ENCODE data around the gene MACROD2. TPM values are rescaled to one million over a fixed set of nuclear protein-coding genes. Genes with fewer than 3 reads are reported as not detected.

MACROD2 gene
- total and polyA plus RNA-seq, 8 donors, result 0.78 to 31.3 (median 10.9) TPM; not detected in 1

DNA sequence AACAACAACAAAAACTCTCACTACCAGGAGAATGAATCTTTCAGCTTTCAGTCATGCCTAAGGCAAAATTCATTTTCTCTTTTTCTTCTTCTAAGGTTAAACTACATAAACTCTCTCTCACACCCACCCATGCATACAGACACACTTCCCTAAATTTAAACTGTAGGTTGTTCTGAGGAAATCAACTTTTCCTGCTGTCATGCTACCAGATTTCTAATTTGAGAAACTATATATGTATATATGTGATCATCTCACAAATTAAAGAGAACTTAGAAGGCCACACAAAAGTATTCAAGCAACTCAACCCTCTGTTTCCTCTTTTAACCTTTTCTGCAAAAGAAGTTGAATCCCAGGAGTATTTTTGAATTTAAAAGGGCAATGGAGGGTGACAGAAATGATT, 2045.4 kb downstream of the MACROD2 start:
- intact Hi-C loops (cut with DNase I; ENCODE audit: low total_unique reads), result no loop called here
- no peak overlapping the region for H3K27ac ChIP-seq
- H3K4me3 ChIP-seq, result no peak overlapping the region
- TF ChIP-seq POLR2AphosphoS5 (IDR thresholded peaks at IDR 0.05) (no peak), EP300 (IDR thresholded peaks at IDR 0.05) (no peak)
- H3K27me3 ChIP-seq, result no peaks in the 10 kb centered on the region
- no peak for DNase-seq
- no peaks in the 10 kb centered on the region for H3K36me3 ChIP-seq
- no peaks in the 10 kb centered on the region for H3K9me3 ChIP-seq
- no peaks in the 10 kb centered on the region for H3K4me1 ChIP-seq

- H3K4me3 ChIP-seq, result no peak overlapping the region
- no peaks in the 10 kb centered on the region for H3K36me3 ChIP-seq
- no peaks in the 10 kb centered on the region for H3K27me3 ChIP-seq
- DNase-seq, result no peak
- WGBS, 5 donors, result 60 to 91% (median 77%) methylated on average over 1 of the region's 1 CpG
- TF ChIP-seq CTCF (IDR thresholded peaks at IDR 0.05) (no peak), POLR2AphosphoS5 (IDR thresholded peaks at IDR 0.05) (no peak), EP300 (IDR thresholded peaks at IDR 0.05) (no peak), POLR2A (IDR thresholded peaks at IDR 0.05) (no peak)
- intact Hi-C loops (cut with DNase I; ENCODE audit: low total_unique reads), result no loop called here
- H3K9me3 ChIP-seq, result no peaks in the 10 kb centered on the region
- no peaks in the 10 kb centered on the region for H3K4me1 ChIP-seq
- no peak overlapping the region for H3K27ac ChIP-seq
These were observed 2047.4 kb downstream of the MACROD2 start for GRCh38 chr20:16042731-16043130.

GRCh38 chr20:16043931-16044330, 2048.6 kb downstream of the MACROD2 start:
- H3K4me3 ChIP-seq, result no peak overlapping the region
- H3K36me3 ChIP-seq, result no peaks in the 10 kb centered on the region
- TF ChIP-seq CTCF (IDR thresholded peaks at IDR 0.05) (no peak), POLR2AphosphoS5 (IDR thresholded peaks at IDR 0.05) (no peak)
- WGBS, 5 donors, result 66 to 89% (median 77%) methylated on average over 3 of the region's 3 CpGs
- no peaks in the 10 kb centered on the region for H3K9me3 ChIP-seq
- H3K4me1 ChIP-seq, result no peaks in the 10 kb centered on the region
- H3K27me3 ChIP-seq, result no peaks in the 10 kb centered on the region
- no peak overlapping the region for H3K27ac ChIP-seq
- intact Hi-C loops (cut with DNase I; ENCODE audit: low total_unique reads), result no loop called here
- DNase-seq, result no peak

- no peak for TF ChIP-seq EP300 (IDR thresholded peaks at IDR 0.05)
- TF ChIP-seq CTCF (IDR thresholded peaks at IDR 0.05), result no peak
- no peak for TF ChIP-seq POLR2AphosphoS5 (IDR thresholded peaks at IDR 0.05)
- Histone ChIP-seq H3K4me1 (no peaks in the 10 kb centered on the region), H3K27me3 (no peaks in the 10 kb centered on the region), H3K36me3 (no peaks in the 10 kb centered on the region), H3K9me3 (no peaks in the 10 kb centered on the region), H3K4me3 (no peak overlapping the region), H3K27ac (no peak overlapping the region)
- intact Hi-C loops (cut with DNase I; ENCODE audit: low total_unique reads), result no loop called here
- no peak for DNase-seq
- WGBS, 5 donors, result 67 to 96% (median 89%) methylated on average over 1 of the region's 1 CpG
These were observed 2053.6 kb downstream of the MACROD2 start for GRCh38 chr20:16048876-16049275.

GRCh38 chr20:16049529-16050093, 2054.3 kb downstream of the MACROD2 start:
- H3K27ac ChIP-seq, result no peak overlapping the region
- intact Hi-C loops (cut with DNase I; ENCODE audit: low total_unique reads), result no loop called here
- WGBS, 5 donors, result 63 to 78% (median 75%) methylated on average over 9 of the region's 9 CpGs
- H3K4me3 ChIP-seq, result no peak overlapping the region
- no peaks in the 10 kb centered on the region for H3K4me1 ChIP-seq
- H3K27me3 ChIP-seq, result no peaks in the 10 kb centered on the region
- no peaks in the 10 kb centered on the region for H3K9me3 ChIP-seq
- no peaks in the 10 kb centered on the region for H3K36me3 ChIP-seq
- TF ChIP-seq POLR2A (IDR thresholded peaks at IDR 0.05) (no peak), CTCF (IDR thresholded peaks at IDR 0.05) (no peak), POLR2AphosphoS5 (IDR thresholded peaks at IDR 0.05) (no peak), EP300 (IDR thresholded peaks at IDR 0.05) (no peak)
- no peak for DNase-seq
